Peyer's patch (tissue), 4 donors: ENCODE results near the gene IGSF9B. TPM values are rescaled to one million over a fixed set of nuclear protein-coding genes. Genes with fewer than 3 reads are reported as not detected.

Source experiments
- DNase-seq, 3 donors: peaks; one replicate each; pipeline ENCODE4 v3.0.0-alpha.2; 2017 to 2019
- H3K27ac ChIP-seq, 4 donors: fragments of 200-600 bp; sonication (generic); one replicate each; pipeline ENCODE4 v1.5.1; 2016 to 2019
- H3K27me3 ChIP-seq, 2 donors: fragments of 200-600 bp; sonication (generic); one replicate each; pipeline ENCODE4 v1.5.1; 2019
- H3K36me3 ChIP-seq, 3 donors: fragments of 200-600 bp; sonication (generic); one replicate each; pipeline ENCODE4 v1.5.1; 2016 to 2019
- H3K4me1 ChIP-seq, 4 donors: fragments of 200-600 bp; sonication (generic); one replicate each; pipeline ENCODE4 v1.5.1; 2016 to 2019
- H3K4me3 ChIP-seq, 4 donors: fragments of 200-600 bp; sonication (generic); 1 replicate in 3 of 4; 2 replicates in 1 of 4; pipeline ENCODE4 v1.5.1; 2016 to 2019; ENCODE audit warnings: mild to moderate bottlenecking in 1 of 4
- H3K9me3 ChIP-seq, 4 donors: fragments of 200-600 bp; sonication (generic); one replicate each; pipeline ENCODE4 v1.5.1; 2016 to 2019; ENCODE audit warnings: mild to moderate bottlenecking in 1 of 4
- POLR2A ChIP-seq, 2 donors: fragments of 450-650 bp; IDR thresholded peaks; one replicate each; pipeline ENCODE4 v1.5.1; 2017; ENCODE audit warnings: antibody characterized with exemption in 2 of 2, mild to moderate bottlenecking in 2 of 2, moderate library complexity in 2 of 2
- total RNA-seq, 4 donors: library from RNA; depleted of rRNA; stranded (reverse); fragments of >200 nt; gene quantifications; one replicate each; pipeline ENCODE4 v1.1.0, GENCODE V29; 2016
- TF ChIP-seq, protein P1 (sequence below), 6 experiments: fragments of 450-650 bp in 4 of 6; fragments of 200-600 bp in 2 of 6; sonication (generic) in 1 of 6; IDR thresholded peaks; one replicate each; pipeline ENCODE4 v1.5.1; 2017 to 2019; ENCODE audit warnings: antibody characterized with exemption in 6 of 6, mild to moderate bottlenecking in 3 of 6, moderate library complexity in 1 of 6

Gene IGSF9B
- total RNA-seq, 4 donors from 2014 or later: 1.1 to 22.3 (median 5.0) TPM

DNA sequence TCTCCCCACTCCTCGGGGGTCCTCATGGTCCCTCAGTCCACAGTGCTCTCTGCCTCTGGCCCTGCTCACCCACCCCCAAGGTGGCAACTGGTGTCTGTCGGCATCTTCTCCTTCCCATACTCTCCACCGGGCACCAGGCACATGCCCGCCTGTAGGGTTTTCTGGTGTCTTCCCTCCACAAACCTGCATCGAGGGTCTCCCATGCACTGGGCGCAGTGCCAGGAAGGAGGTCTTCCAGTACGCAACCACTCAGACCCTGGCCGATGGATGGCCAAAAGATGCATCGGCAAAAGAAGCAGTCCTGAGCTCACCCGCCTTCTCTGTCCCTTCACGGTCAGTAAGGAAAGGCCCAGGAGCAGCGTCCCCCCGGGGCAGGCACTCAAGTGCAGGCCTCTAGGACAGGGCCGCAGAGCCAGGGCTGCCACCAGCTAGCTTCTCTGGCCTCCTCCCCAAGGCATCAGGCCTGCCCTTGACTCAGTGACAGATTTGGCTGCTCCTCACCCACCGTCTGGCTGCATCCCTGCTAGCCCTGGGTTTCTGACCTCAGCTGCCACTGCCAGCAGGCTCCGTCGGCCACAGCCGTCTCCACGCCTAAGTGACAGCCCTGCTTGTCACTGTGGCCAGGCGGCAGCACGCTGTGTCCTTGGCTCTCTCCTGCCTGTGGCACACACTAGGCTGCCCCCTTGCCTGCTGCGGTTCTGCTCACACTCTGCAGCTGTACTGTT lies 32.1 kb upstream of the IGSF9B start:
- no peaks in the 10 kb centered on the region for H3K36me3 ChIP-seq
- H3K4me3 ChIP-seq: no peak overlapping the region
- H3K27ac ChIP-seq: no peak overlapping the region
- TF ChIP-seq, protein P1, sequence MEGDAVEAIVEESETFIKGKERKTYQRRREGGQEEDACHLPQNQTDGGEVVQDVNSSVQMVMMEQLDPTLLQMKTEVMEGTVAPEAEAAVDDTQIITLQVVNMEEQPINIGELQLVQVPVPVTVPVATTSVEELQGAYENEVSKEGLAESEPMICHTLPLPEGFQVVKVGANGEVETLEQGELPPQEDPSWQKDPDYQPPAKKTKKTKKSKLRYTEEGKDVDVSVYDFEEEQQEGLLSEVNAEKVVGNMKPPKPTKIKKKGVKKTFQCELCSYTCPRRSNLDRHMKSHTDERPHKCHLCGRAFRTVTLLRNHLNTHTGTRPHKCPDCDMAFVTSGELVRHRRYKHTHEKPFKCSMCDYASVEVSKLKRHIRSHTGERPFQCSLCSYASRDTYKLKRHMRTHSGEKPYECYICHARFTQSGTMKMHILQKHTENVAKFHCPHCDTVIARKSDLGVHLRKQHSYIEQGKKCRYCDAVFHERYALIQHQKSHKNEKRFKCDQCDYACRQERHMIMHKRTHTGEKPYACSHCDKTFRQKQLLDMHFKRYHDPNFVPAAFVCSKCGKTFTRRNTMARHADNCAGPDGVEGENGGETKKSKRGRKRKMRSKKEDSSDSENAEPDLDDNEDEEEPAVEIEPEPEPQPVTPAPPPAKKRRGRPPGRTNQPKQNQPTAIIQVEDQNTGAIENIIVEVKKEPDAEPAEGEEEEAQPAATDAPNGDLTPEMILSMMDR (IDR thresholded peaks at IDR 0.05): no peak
- TF ChIP-seq POLR2A (IDR thresholded peaks at IDR 0.05): no peak
- no peaks in the 10 kb centered on the region for H3K27me3 ChIP-seq
- H3K9me3 ChIP-seq: no peaks in the 10 kb centered on the region
- H3K4me1 ChIP-seq: no peaks in the 10 kb centered on the region
- DNase-seq: no peak

DNA sequence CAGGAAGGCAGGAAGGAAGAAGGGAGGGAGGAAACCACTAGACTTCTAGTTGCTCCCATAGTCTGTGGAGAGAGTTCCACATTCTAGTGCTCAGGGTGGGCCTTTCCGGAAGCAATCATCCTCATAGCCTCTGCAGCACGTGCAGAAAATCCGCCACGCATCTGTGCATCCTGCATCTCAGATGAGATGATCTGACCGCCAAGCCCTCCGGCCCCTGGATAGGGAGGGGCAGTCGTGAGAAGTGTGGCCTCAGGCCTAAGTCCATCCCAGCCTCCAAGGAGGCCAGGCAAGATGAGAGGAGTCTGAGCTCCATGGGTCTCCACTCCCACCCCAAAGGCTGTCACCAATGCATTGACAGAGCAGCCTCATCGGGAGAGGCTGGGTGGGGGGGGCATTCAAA lies 30.4 kb upstream of the IGSF9B start:
- Histone ChIP-seq H3K9me3 (no peaks in the 10 kb centered on the region), H3K27ac (no peak overlapping the region), H3K27me3 (no peaks in the 10 kb centered on the region), H3K4me1 (no peaks in the 10 kb centered on the region), H3K36me3 (no peaks in the 10 kb centered on the region), H3K4me3 (no peak overlapping the region)
- DNase-seq: no peak
- TF ChIP-seq, protein P1 (IDR thresholded peaks at IDR 0.05): no peak
- no peak for TF ChIP-seq POLR2A (IDR thresholded peaks at IDR 0.05)

DNA sequence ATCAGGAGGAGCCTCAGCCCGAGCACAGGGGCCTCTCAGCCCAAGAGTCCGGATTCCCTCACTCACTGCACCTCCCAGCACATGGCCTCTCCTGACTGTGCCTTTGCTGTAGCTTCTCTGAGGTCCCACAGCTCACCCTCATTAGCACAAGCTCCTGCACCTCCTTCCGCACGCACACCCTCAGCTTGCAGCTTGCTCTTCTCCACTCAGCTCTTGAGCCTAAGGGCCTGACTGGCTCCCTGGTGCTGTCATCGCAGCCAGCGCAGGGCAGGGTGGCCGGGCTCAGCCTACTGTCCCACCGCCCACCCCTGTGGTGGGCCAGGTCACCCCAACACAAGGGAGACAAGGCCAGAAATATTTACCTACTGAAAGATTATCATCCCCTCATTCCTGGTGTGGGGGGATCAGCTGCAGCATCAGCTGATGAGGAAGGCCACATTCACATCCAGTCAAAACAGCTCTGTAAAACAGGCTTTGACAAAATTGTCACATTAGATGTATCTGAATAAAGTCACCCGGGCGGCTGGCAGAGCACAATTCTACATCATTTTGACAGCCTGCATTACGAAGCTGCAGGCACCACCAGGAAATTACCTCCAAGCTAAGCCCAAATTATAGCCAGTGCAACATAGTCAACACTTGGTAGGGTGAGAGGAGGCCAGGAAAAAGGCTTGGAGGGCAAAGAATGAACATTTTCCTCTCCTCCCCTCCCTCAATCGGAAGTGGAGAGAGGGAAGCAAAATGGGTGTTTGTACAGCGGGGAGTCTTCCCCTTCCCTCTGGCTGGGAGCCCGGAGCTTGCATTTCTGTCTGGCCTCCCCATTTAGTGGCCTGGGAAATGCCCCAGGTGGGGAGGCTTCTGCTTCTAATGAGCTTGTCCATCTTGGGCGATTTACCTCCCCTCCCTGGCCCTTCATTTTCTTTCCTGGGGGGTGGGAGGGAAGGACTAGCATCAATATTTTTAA lies 29.5 kb upstream of the IGSF9B start:
- Histone ChIP-seq H3K36me3 (no peaks in the 10 kb centered on the region), H3K4me3 (no peak overlapping the region), H3K9me3 (no peaks in the 10 kb centered on the region), H3K27ac (no peak overlapping the region), H3K27me3 (no peaks in the 10 kb centered on the region), H3K4me1 (no peaks in the 10 kb centered on the region)
- TF ChIP-seq, protein P1 (IDR thresholded peaks at IDR 0.05): no peak
- TF ChIP-seq POLR2A (IDR thresholded peaks at IDR 0.05): no peak
- no peak for DNase-seq

DNA sequence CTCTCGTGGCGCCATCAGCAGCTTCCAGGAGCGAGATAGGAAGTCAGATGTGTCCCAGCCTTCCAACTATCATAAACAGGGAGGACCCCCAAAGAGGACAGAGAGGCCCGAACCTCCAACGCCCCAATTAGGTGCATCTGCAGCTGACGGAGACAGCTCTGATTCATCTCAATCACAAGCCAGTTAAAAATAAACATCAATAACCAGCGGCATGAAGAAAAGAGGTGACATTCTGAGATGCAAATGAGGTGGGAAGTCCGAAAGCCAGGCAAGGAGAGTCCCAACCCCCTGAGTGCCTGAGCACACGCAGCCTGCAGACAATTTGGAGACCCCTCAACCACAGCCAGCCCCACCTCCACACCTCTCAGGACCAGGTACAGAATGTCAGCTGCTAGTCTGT lies 28.1 kb upstream of the IGSF9B start:
- Histone ChIP-seq H3K9me3 (no peaks in the 10 kb centered on the region), H3K4me1 (no peaks in the 10 kb centered on the region), H3K27ac (no peak overlapping the region), H3K27me3 (no peaks in the 10 kb centered on the region), H3K36me3 (no peaks in the 10 kb centered on the region), H3K4me3 (no peak overlapping the region)
- DNase-seq: no peak
- TF ChIP-seq, protein P1 (IDR thresholded peaks at IDR 0.05): no peak
- no peak for TF ChIP-seq POLR2A (IDR thresholded peaks at IDR 0.05)

DNA sequence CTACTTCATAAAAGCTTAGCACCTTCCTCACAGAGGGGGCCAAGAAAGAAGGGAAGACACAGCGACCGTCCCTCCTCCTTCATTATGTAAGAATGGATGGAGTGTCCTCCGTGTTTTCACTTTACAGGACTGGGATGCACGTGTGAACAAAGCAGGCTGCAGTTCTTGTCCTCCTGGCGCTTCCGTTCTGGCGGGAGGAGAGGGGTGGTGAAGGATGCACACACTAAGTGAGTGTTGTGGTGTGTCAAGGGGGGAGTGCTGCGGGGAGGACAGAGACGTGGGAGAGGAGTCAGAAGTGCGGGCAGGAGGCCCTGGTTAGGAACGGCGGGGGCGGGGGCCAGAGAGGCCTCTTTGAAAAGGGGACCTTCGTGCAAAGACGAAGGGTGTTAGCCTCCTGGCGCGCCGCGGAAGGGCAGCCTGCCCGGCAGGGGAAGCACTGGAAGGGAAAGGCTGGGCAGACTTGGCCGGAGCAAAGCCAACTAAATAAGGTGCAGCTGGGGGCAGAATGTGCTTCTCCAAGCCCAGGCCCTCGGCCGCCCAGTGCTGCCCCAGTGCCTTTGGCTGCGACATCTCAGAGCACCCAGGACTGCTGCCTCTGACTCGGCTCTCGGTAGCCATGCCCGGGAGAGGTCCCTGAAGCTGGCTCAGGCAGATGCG lies 27.0 kb upstream of the IGSF9B start:
- H3K27me3 ChIP-seq: no peaks in the 10 kb centered on the region
- no peak overlapping the region for H3K4me3 ChIP-seq
- H3K27ac ChIP-seq: no peak overlapping the region
- H3K36me3 ChIP-seq: no peaks in the 10 kb centered on the region
- no peak for DNase-seq
- no peaks in the 10 kb centered on the region for H3K4me1 ChIP-seq
- H3K9me3 ChIP-seq: no peaks in the 10 kb centered on the region
- no peak for TF ChIP-seq POLR2A (IDR thresholded peaks at IDR 0.05)
- TF ChIP-seq, protein P1 (IDR thresholded peaks at IDR 0.05): no peak
